Gastrocnemius medialis (tissue), 4 donors: Measurements from ENCODE around the gene ISG20.

Experiments
- CTCF ChIP-seq, 5 experiments: fragments of 450-650 bp in 3 of 5; fragments of 200-600 bp in 2 of 5; sonication (generic) in 2 of 5; IDR thresholded peaks in 4 of 5; conservative IDR thresholded peaks in 1 of 5; 1 replicate in 4 of 5; 2 replicates in 1 of 5; pipeline ENCODE4 v1.5.1; 2016 to 2019; ENCODE audit warnings: antibody characterized with exemption in 5 of 5, mild to moderate bottlenecking in 3 of 5, moderate library complexity in 3 of 5
- POLR2A ChIP-seq, 2 donors: fragments of 450-650 bp; IDR thresholded peaks; one replicate each; pipeline ENCODE4 v1.6.1; 2017; ENCODE audit warnings: antibody characterized with exemption in 2 of 2, mild to moderate bottlenecking in 2 of 2, moderate library complexity in 2 of 2

- peak; percentile 54 to 69 for TF ChIP-seq POLR2A (IDR thresholded peaks at IDR 0.05)
- no peak for TF ChIP-seq CTCF (IDR thresholded peaks at IDR 0.05 in 4 of 5, conservative IDR thresholded peaks at IDR 0.05 in 1 of 5)
Measured at GRCh38 chr15:88620995-88621772, 17.6 kb upstream of the ISG20 start, which contains the start of gene AEN.
